A673 (cell line): ENCODE data around the gene CELSR1.

ENCODE experiments used
- EZH2 ChIP-seq: fragments of 200-600 bp; sonication (generic); IDR thresholded peaks from 2 replicates; pipeline ENCODE4 v1.6.1; 2017; ENCODE audit warnings: borderline replicate concordance, low read depth, mild to moderate bottlenecking, mixed read lengths, antibody characterized with exemption, low read length; ENCODE audit not compliant: poor library complexity, severe bottlenecking
- TF ChIP-seq, protein P1 (sequence below): fragments of 300-800, 200-600 bp; sonication (generic); conservative IDR thresholded peaks from 2 replicates; pipeline ENCODE4 v1.5.1; 2017; ENCODE audit warnings: low read depth, mild to moderate bottlenecking, antibody characterized with exemption, low read length, moderate library complexity, mixed read lengths

DNA sequence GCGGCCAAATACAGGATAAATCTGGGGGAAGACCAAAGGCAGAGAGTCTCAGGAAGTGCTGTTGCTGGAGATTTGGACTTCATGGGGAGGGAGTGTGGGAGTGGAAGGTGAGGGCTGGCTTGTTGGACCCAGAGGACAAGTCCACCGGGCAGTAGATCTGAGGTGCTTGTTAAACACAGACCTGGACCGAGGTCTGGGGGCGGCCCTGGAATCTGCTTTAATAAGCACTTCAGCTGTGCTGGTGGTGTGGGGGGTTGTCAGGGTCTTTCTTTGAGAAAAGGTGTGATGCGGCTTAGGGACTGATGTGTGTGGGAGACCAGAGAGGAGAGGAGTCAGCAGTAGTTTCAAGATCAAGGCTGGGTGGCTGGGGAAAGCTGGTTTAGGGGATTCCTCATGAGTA is 197.5 kb downstream of the CELSR1 start:
- TF ChIP-seq, protein P1, sequence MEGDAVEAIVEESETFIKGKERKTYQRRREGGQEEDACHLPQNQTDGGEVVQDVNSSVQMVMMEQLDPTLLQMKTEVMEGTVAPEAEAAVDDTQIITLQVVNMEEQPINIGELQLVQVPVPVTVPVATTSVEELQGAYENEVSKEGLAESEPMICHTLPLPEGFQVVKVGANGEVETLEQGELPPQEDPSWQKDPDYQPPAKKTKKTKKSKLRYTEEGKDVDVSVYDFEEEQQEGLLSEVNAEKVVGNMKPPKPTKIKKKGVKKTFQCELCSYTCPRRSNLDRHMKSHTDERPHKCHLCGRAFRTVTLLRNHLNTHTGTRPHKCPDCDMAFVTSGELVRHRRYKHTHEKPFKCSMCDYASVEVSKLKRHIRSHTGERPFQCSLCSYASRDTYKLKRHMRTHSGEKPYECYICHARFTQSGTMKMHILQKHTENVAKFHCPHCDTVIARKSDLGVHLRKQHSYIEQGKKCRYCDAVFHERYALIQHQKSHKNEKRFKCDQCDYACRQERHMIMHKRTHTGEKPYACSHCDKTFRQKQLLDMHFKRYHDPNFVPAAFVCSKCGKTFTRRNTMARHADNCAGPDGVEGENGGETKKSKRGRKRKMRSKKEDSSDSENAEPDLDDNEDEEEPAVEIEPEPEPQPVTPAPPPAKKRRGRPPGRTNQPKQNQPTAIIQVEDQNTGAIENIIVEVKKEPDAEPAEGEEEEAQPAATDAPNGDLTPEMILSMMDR: no peak
- no peak for TF ChIP-seq EZH2
